K562 (cell line): ENCODE results near the gene ZNF548. TPM values are rescaled to one million over a fixed set of nuclear protein-coding genes. Genes with fewer than 3 reads are reported as not detected.

Experiments
- ATAC-seq: fragments of 200-7000 bp; cut with Tn5 transposase; 3 replicates; pipeline ENCODE4 v1.9.1; 2020; ENCODE audit warnings: moderate library complexity
- BruUV-seq: library from RNA; stranded (reverse); fragments of 400-500 nt; replicated peaks from 2 replicates; lab custom pipeline; 2021; lab: Mats Ljungman, UMichigan
- CTCF ChIA-PET: fragments of 300-600 bp; formaldehyde crosslinking; extraction: SDS; loops from one replicate; lab custom pipeline; 2021; ENCODE audit warnings: low intra/inter-chr PET ratio; lab: Yijun Ruan, JAX
- POLR2A ChIA-PET: fragments of 300-600, 350-650 bp; sonication (Branson Sonifier 250); formaldehyde crosslinking; extraction: SDS; loops from one replicate; lab custom pipeline; 2021; ENCODE audit warnings: antibody characterized with exemption, inconsistent platforms; lab: Yijun Ruan, JAX
- DNase-seq, 4 experiments: peaks; one replicate each; pipeline versions ENCODE4 v3.0.0 to v3.0.0-alpha.2; 2011 to 2018; ENCODE audit warnings: low spot score in 3 of 4, mixed read lengths in 3 of 4; ENCODE audit errors: extremely low read depth in 1 of 4
- FAIRE-seq: peaks from 2 replicates; lab custom pipeline; 2011; peaks lifted over from hg19 to GRCh38; lab: Jason Lieb, UNC
- H2AFZ ChIP-seq: 2 replicates; pipeline ENCODE4 v1.6.0; 2011; ENCODE audit warnings: low read depth, low read length, control low read depth, inconsistent platforms
- H3K27ac ChIP-seq: fragments of 200-600 bp; 3 replicates; pipeline ENCODE4 v1.8.0; 2011; ENCODE audit warnings: low read depth, mild to moderate bottlenecking, control low read depth, inconsistent platforms, low read length, moderate library complexity, mixed read lengths; ENCODE audit errors: extremely low read depth
- H3K27me3 ChIP-seq, 2 experiments: fragments of 300-600 bp in 1 of 2; 2 replicates in 1 of 2; 3 replicates in 1 of 2; pipeline versions ENCODE4 v1.6.0 to v1.8.0; 2011; ENCODE audit warnings: inconsistent platforms in 2 of 2, low read length in 2 of 2, mild to moderate bottlenecking in 1 of 2, mixed read lengths in 1 of 2, moderate library complexity in 1 of 2; ENCODE audit not compliant: control insufficient read depth in 2 of 2, insufficient read depth in 2 of 2
- H3K36me3 ChIP-seq: fragments of 300-600 bp; 3 replicates; pipeline ENCODE4 v1.8.0; 2011; ENCODE audit warnings: mild to moderate bottlenecking, low read length, inconsistent platforms; ENCODE audit not compliant: control insufficient read depth, insufficient read depth
- H3K4me1 ChIP-seq, 2 experiments: fragments of 200-600 bp in 1 of 2; replicated peaks in 1 of 2; 2 replicates in 1 of 2; 3 replicates in 1 of 2; pipeline versions ENCODE4 v1.5.1 to v1.8.0; 2011; ENCODE audit warnings: inconsistent platforms in 2 of 2, low read length in 2 of 2, mild to moderate bottlenecking in 1 of 2, mixed read lengths in 1 of 2, moderate library complexity in 1 of 2; ENCODE audit not compliant: control insufficient read depth in 2 of 2, insufficient read depth in 2 of 2
- H3K4me2 ChIP-seq: 2 replicates; pipeline ENCODE4 v1.6.1; 2011; ENCODE audit warnings: low read length, control low read depth, inconsistent platforms, mixed read lengths; ENCODE audit not compliant: insufficient read depth
- H3K4me3 ChIP-seq: fragments of 200-600 bp; sonication (generic), shearing (Covaris generic); 2 replicates; pipeline ENCODE4 v1.5.1; 2016; ENCODE audit warnings: control low read depth, inconsistent platforms
- H3K79me2 ChIP-seq: fragments of 200-600 bp; 3 replicates; pipeline ENCODE4 v1.8.0; 2011; ENCODE audit warnings: low read length, inconsistent platforms; ENCODE audit not compliant: control insufficient read depth, insufficient read depth
- H3K9ac ChIP-seq, 2 experiments: 2 replicates each; pipeline versions ENCODE4 v1.6.0 to v1.6.1; 2011; ENCODE audit warnings: low read depth in 2 of 2, low read length in 2 of 2, control low read depth in 1 of 2, inconsistent platforms in 1 of 2, mild to moderate bottlenecking in 1 of 2, mixed read lengths in 1 of 2; ENCODE audit not compliant: insufficient read depth in 1 of 2
- H3K9me1 ChIP-seq: one replicate; pipeline ENCODE4 v1.6.0; 2011; ENCODE audit warnings: inconsistent platforms, mild to moderate bottlenecking, low read length, moderate library complexity; ENCODE audit not compliant: control insufficient read depth, insufficient read depth
- H3K9me3 ChIP-seq: replicated peaks from 2 replicates; pipeline ENCODE4 v1.5.1; 2011; ENCODE audit warnings: low read depth, low read length, inconsistent platforms; ENCODE audit not compliant: control insufficient read depth, insufficient read depth
- H4K20me1 ChIP-seq: replicated peaks from 2 replicates; pipeline ENCODE4 v1.6.1; 2011; ENCODE audit warnings: low read length, inconsistent platforms, mixed read lengths; ENCODE audit not compliant: control insufficient read depth, insufficient read depth
- CEBPB ChIP-seq: fragments of 450-650 bp; IDR thresholded peaks from 2 replicates; pipeline ENCODE4 v1.6.1; 2016; ENCODE audit warnings: missing genetic modification characterization, missing compliant biosample characterization
- CEBPG ChIP-seq, 3 experiments: fragments of 200-800 bp in 1 of 3; sonication (Bioruptor generic) in 1 of 3; sonication (generic) in 1 of 3; formaldehyde crosslinking in 1 of 3; IDR thresholded peaks in 2 of 3; conservative IDR thresholded peaks in 1 of 3; 2 replicates each; pipeline versions ENCODE4 v1.6.1 to v1.8.0; 2016 to 2022; ENCODE audit warnings: missing compliant biosample characterization in 2 of 3, missing genetic modification characterization in 2 of 3, mild to moderate bottlenecking in 1 of 3, missing genetic modification reagents in 1 of 3
- KLF1 ChIP-seq: fragments of 450-650 bp; IDR thresholded peaks from 2 replicates; pipeline ENCODE4 v1.6.1; 2016; ENCODE audit warnings: missing genetic modification characterization, missing compliant biosample characterization
- MTA2 ChIP-seq: fragments of 450-650 bp; IDR thresholded peaks from 2 replicates; pipeline ENCODE4 v1.6.1; 2016; ENCODE audit warnings: low read depth
- WGBS: fragments of 100-300 bp; shearing (Covaris generic); methylation state at CpG from one replicate; pipeline ENCODE4 v1.1.6; 2016; ENCODE audit warnings: low coverage, mixed read lengths; ENCODE audit not compliant: insufficient coverage; ENCODE audit errors: missing lambda C conversion rate; 5-methylcytosine and 5-hydroxymethylcytosine counted together
- in situ Hi-C: fragments of 300-500 bp; cut with MboI; formaldehyde crosslinking; loops from 4 replicates; pipeline ENCODE4 v1.15.0; 2018; ENCODE audit warnings: inconsistent platforms, mixed read lengths
- intact Hi-C: fragments of 100-400 bp; cut with micrococcal nuclease; formaldehyde crosslinking; loops from 2 replicates; pipeline ENCODE4 v1.14.2; 2022
- polyA plus RNA-seq, 8 experiments: library from polyadenylated mRNA; depleted of rRNA in 4 of 8; stranded (reverse) in 5 of 8; unstranded in 3 of 8; fragments of >200 nt; fragmentation: Nextera tagmentation in 2 of 8; fragmentation: Illumina TruSeq in 1 of 8; extraction: Ambion mirVana in 2 of 8; extraction: Trizol in 1 of 8; gene quantifications; 2 replicates each; pipeline versions ENCODE4 v1.2.1 to v1.2.3, GENCODE V29; 2011 to 2014; ENCODE audit warnings: inconsistent platforms in 1 of 8, missing spikeins in 1 of 8
- total RNA-seq, 7 experiments: library from RNA; depleted of rRNA in 6 of 7; stranded (reverse); fragments of >200 nt in 6 of 7; fragmentation: Illumina TruSeq in 2 of 7; extraction: Trizol in 2 of 7; gene quantifications; 2 replicates each; pipeline versions ENCODE4 v1.2.1 to v1.2.3, GENCODE V29; 2011 to 2021; ENCODE audit warnings: low replicate concordance in 1 of 7

The ZNF548 gene
- total and polyA plus RNA-seq, 9 of the 15 experiments (the other 6 are each of a cell fraction or from before 2014, with no cell fraction given), result 1.5 to 8.7 (median 4.5) TPM

DNA sequence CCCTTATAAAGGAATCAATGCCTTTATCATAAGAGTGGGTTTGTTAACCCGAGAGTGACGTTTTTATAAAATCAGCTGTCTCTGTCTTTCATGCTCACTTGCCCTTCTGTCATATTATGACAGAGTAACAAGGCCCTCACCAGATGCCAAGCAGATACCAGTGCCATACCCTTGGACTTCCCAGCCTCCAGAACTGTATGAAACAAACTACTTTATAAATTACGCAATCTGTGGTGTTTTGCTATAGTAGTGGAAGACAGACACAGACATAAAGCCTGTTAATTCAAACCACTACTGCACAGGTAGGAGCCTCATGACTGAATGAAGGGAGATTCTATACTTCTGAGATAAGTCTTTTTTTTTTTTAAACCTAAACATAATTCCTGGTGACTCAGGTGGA is 62.7 kb downstream of the ZNF548 start:
- no TSS peak for BruUV-seq
- H3K9me1 ChIP-seq, result no peaks in the 10 kb centered on the region
- H3K79me2 ChIP-seq, result no peaks in the 10 kb centered on the region
- ATAC-seq (no peak), DNase-seq (no peak), FAIRE-seq (no peak)
- H3K27ac ChIP-seq, result no peak overlapping the region
- TF ChIP-seq CEBPG (CRISPR knock-in tag; IDR thresholded peaks at IDR 0.05) (no peak), CEBPG (tag; conservative IDR thresholded peaks at IDR 0.05 in 1 of 2, IDR thresholded peaks at IDR 0.05 in 1 of 2) (peak; percentile 43 to 79; a peak in 3 of 4 replicates), CEBPB (tag) (peak; percentile 61), KLF1 (tag) (no peak), MTA2 (no peak)
- H3K4me1 ChIP-seq, result no peaks in the 10 kb centered on the region
- no peak overlapping the region for H3K4me2 ChIP-seq
- H3K36me3 ChIP-seq, result no peaks in the 10 kb centered on the region
- H2AFZ ChIP-seq, result no peak overlapping the region
- no peaks in the 10 kb centered on the region for H4K20me1 ChIP-seq
- 37% methylated on average over 3 of the region's 3 CpGs for WGBS
- in situ Hi-C loops (no loop called here), intact Hi-C loops (no loop called here)
- H3K4me3 ChIP-seq, result no peak overlapping the region
- no peaks in the 10 kb centered on the region for H3K9me3 ChIP-seq
- CTCF ChIA-PET, result no interaction called here
- no peak overlapping the region for H3K9ac ChIP-seq
- POLR2A ChIA-PET, result no interaction called here
- no peaks in the 10 kb centered on the region for H3K27me3 ChIP-seq

Other genes with a start within 250 kb of the ZNF548 start
Only the 7 nearest of the 23 such genes appear.
- gene ZNF543, start 69.4 kb upstream of the ZNF548 start, total RNA-seq (2014; rRNA removed), result 2.4 and 3.0 TPM in 2 replicates
- gene ZNF543, start 69.4 kb upstream of the ZNF548 start, total RNA-seq (2014; rRNA removed; fragmentation: Illumina TruSeq; extraction: Trizol), result 5.5 and 6.7 TPM in 2 replicates
- gene ZNF543, start 69.4 kb upstream of the ZNF548 start, total RNA-seq (2015; rRNA removed; fragmentation: Illumina TruSeq; extraction: Trizol), result 3.8 and 4.5 TPM in 2 replicates
- gene ZNF543, start 69.4 kb upstream of the ZNF548 start, total RNA-seq (2021), result 3.8 and 4.7 TPM in 2 replicates
- gene ZNF543, start 69.4 kb upstream of the ZNF548 start, polyA plus RNA-seq (2011; rRNA removed), result 1.9 and 2.4 TPM in 2 replicates
- 1.1 and 1.2 TPM in 2 replicates for gene ZNF543, start 69.4 kb upstream of the ZNF548 start, polyA plus RNA-seq (2014; fragmentation: Illumina TruSeq; extraction: Trizol)
- gene ZNF543, start 69.4 kb upstream of the ZNF548 start, polyA plus RNA-seq (2014; fragmentation: Nextera tagmentation; extraction: Ambion mirVana), result under 1 TPM; 0.14 to 0.46 TPM
- gene ZNF543, start 69.4 kb upstream of the ZNF548 start, polyA plus RNA-seq (2014; rRNA removed), result 1.5 and 1.6 TPM in 2 replicates
- gene ZNF304, start 38.6 kb upstream of the ZNF548 start, total RNA-seq (2014; rRNA removed), result 2.3 and 3.6 TPM in 2 replicates
- 4.5 and 5.2 TPM in 2 replicates for gene ZNF304, start 38.6 kb upstream of the ZNF548 start, total RNA-seq (2014; rRNA removed; fragmentation: Illumina TruSeq; extraction: Trizol)
- 3.6 and 4.2 TPM in 2 replicates for gene ZNF304, start 38.6 kb upstream of the ZNF548 start, total RNA-seq (2015; rRNA removed; fragmentation: Illumina TruSeq; extraction: Trizol)
- gene ZNF304, start 38.6 kb upstream of the ZNF548 start, total RNA-seq (2021), result 3.6 and 4.2 TPM in 2 replicates
- gene ZNF304, start 38.6 kb upstream of the ZNF548 start, polyA plus RNA-seq (2011; rRNA removed), result 4.3 and 5.5 TPM in 2 replicates
- gene ZNF304, start 38.6 kb upstream of the ZNF548 start, polyA plus RNA-seq (2014; fragmentation: Illumina TruSeq; extraction: Trizol), result 3.3 and 3.4 TPM in 2 replicates
- gene ZNF304, start 38.6 kb upstream of the ZNF548 start, polyA plus RNA-seq (2014; fragmentation: Nextera tagmentation; extraction: Ambion mirVana), result 1 to 10 TPM in 1 of 2 experiments, under 1 TPM in 1; 0.82 to 1.0 TPM
- gene ZNF304, start 38.6 kb upstream of the ZNF548 start, polyA plus RNA-seq (2014; rRNA removed), result 2.0 and 2.1 TPM in 2 replicates
- gene TRAPPC2B, start 26.3 kb upstream of the ZNF548 start, total RNA-seq (2014; rRNA removed), result 2.8 and 3.4 TPM in 2 replicates
- 4.4 and 5.4 TPM in 2 replicates for gene TRAPPC2B, start 26.3 kb upstream of the ZNF548 start, total RNA-seq (2014; rRNA removed; fragmentation: Illumina TruSeq; extraction: Trizol)
- 3.3 and 3.5 TPM in 2 replicates for gene TRAPPC2B, start 26.3 kb upstream of the ZNF548 start, total RNA-seq (2015; rRNA removed; fragmentation: Illumina TruSeq; extraction: Trizol)
- gene TRAPPC2B, start 26.3 kb upstream of the ZNF548 start, total RNA-seq (2021), result 1.8 and 2.2 TPM in 2 replicates
- 7.0 and 10.5 TPM in 2 replicates for gene TRAPPC2B, start 26.3 kb upstream of the ZNF548 start, polyA plus RNA-seq (2011; rRNA removed)
- 5.0 and 5.2 TPM in 2 replicates for gene TRAPPC2B, start 26.3 kb upstream of the ZNF548 start, polyA plus RNA-seq (2014; fragmentation: Illumina TruSeq; extraction: Trizol)
- gene TRAPPC2B, start 26.3 kb upstream of the ZNF548 start, polyA plus RNA-seq (2014; fragmentation: Nextera tagmentation; extraction: Ambion mirVana), result 10 to 100 TPM; 13.1 to 20.4 TPM
- 4.0 and 4.6 TPM in 2 replicates for gene TRAPPC2B, start 26.3 kb upstream of the ZNF548 start, polyA plus RNA-seq (2014; rRNA removed)
- 0.09 and 0.41 TPM in 2 replicates for gene ZNF547, start 26.3 kb upstream of the ZNF548 start, total RNA-seq (2014; rRNA removed)
- gene ZNF547, start 26.3 kb upstream of the ZNF548 start, total RNA-seq (2014; rRNA removed; fragmentation: Illumina TruSeq; extraction: Trizol), result 0.35 and 0.51 TPM in 2 replicates
- 0.30 and 0.40 TPM in 2 replicates for gene ZNF547, start 26.3 kb upstream of the ZNF548 start, total RNA-seq (2015; rRNA removed; fragmentation: Illumina TruSeq; extraction: Trizol)
- gene ZNF547, start 26.3 kb upstream of the ZNF548 start, total RNA-seq (2021), result 0.16 and 0.51 TPM in 2 replicates
- gene ZNF547, start 26.3 kb upstream of the ZNF548 start, polyA plus RNA-seq (2011; rRNA removed), result 0.96 and 1.0 TPM in 2 replicates
- gene ZNF547, start 26.3 kb upstream of the ZNF548 start, polyA plus RNA-seq (2014; fragmentation: Illumina TruSeq; extraction: Trizol), result 0.19 and 0.37 TPM in 2 replicates
- under 1 TPM; 0.27 to 0.30 TPM for gene ZNF547, start 26.3 kb upstream of the ZNF548 start, polyA plus RNA-seq (2014; fragmentation: Nextera tagmentation; extraction: Ambion mirVana)
- gene ZNF547, start 26.3 kb upstream of the ZNF548 start, polyA plus RNA-seq (2014; rRNA removed), result 0.03 and 0.07 TPM in 2 replicates
- 7.7 and 8.0 TPM in 2 replicates for gene ZNF17, start 21.3 kb downstream of the ZNF548 start, total RNA-seq (2014; rRNA removed)
- gene ZNF17, start 21.3 kb downstream of the ZNF548 start, total RNA-seq (2014; rRNA removed; fragmentation: Illumina TruSeq; extraction: Trizol), result 8.6 and 8.9 TPM in 2 replicates
- gene ZNF17, start 21.3 kb downstream of the ZNF548 start, total RNA-seq (2015; rRNA removed; fragmentation: Illumina TruSeq; extraction: Trizol), result 6.5 and 6.9 TPM in 2 replicates
- 8.3 and 8.6 TPM in 2 replicates for gene ZNF17, start 21.3 kb downstream of the ZNF548 start, total RNA-seq (2021)
- 6.9 and 7.3 TPM in 2 replicates for gene ZNF17, start 21.3 kb downstream of the ZNF548 start, polyA plus RNA-seq (2011; rRNA removed)
- gene ZNF17, start 21.3 kb downstream of the ZNF548 start, polyA plus RNA-seq (2014; fragmentation: Illumina TruSeq; extraction: Trizol), result 5.8 and 6.0 TPM in 2 replicates
- 1 to 10 TPM; 5.3 to 6.1 TPM for gene ZNF17, start 21.3 kb downstream of the ZNF548 start, polyA plus RNA-seq (2014; fragmentation: Nextera tagmentation; extraction: Ambion mirVana)
- gene ZNF17, start 21.3 kb downstream of the ZNF548 start, polyA plus RNA-seq (2014; rRNA removed), result 3.1 and 5.8 TPM in 2 replicates
- gene ZNF749, start 45.5 kb downstream of the ZNF548 start, total RNA-seq (2014; rRNA removed), result 13.7 and 20.1 TPM in 2 replicates
- 14.8 and 15.6 TPM in 2 replicates for gene ZNF749, start 45.5 kb downstream of the ZNF548 start, total RNA-seq (2014; rRNA removed; fragmentation: Illumina TruSeq; extraction: Trizol)
- 13.8 and 15.0 TPM in 2 replicates for gene ZNF749, start 45.5 kb downstream of the ZNF548 start, total RNA-seq (2015; rRNA removed; fragmentation: Illumina TruSeq; extraction: Trizol)
- 16.3 and 19.2 TPM in 2 replicates for gene ZNF749, start 45.5 kb downstream of the ZNF548 start, total RNA-seq (2021)
- gene ZNF749, start 45.5 kb downstream of the ZNF548 start, polyA plus RNA-seq (2011; rRNA removed), result 28.8 and 33.2 TPM in 2 replicates
- gene ZNF749, start 45.5 kb downstream of the ZNF548 start, polyA plus RNA-seq (2014; fragmentation: Illumina TruSeq; extraction: Trizol), result 13.7 and 17.5 TPM in 2 replicates
- 1 to 10 TPM; 5.3 to 7.8 TPM for gene ZNF749, start 45.5 kb downstream of the ZNF548 start, polyA plus RNA-seq (2014; fragmentation: Nextera tagmentation; extraction: Ambion mirVana)
- 19.4 and 24.2 TPM in 2 replicates for gene ZNF749, start 45.5 kb downstream of the ZNF548 start, polyA plus RNA-seq (2014; rRNA removed)
- gene VN1R1, start 67.3 kb downstream of the ZNF548 start, total RNA-seq (2014; rRNA removed), result 0.14 TPM in 1 of 2 replicates, not detected in the other
- 0.07 TPM in 1 of 2 replicates, not detected in the other for gene VN1R1, start 67.3 kb downstream of the ZNF548 start, total RNA-seq (2014; rRNA removed; fragmentation: Illumina TruSeq; extraction: Trizol)
- not detected in 2 replicates for gene VN1R1, start 67.3 kb downstream of the ZNF548 start, total RNA-seq (2015; rRNA removed; fragmentation: Illumina TruSeq; extraction: Trizol)
- not detected in 2 replicates for gene VN1R1, start 67.3 kb downstream of the ZNF548 start, total RNA-seq (2021)
- 0.10 and 0.11 TPM in 2 replicates for gene VN1R1, start 67.3 kb downstream of the ZNF548 start, polyA plus RNA-seq (2011; rRNA removed)
- not detected in 2 replicates for gene VN1R1, start 67.3 kb downstream of the ZNF548 start, polyA plus RNA-seq (2014; fragmentation: Illumina TruSeq; extraction: Trizol)
- gene VN1R1, start 67.3 kb downstream of the ZNF548 start, polyA plus RNA-seq (2014; fragmentation: Nextera tagmentation; extraction: Ambion mirVana), result under 1 TPM; 0.08 to 0.10 TPM
- gene VN1R1, start 67.3 kb downstream of the ZNF548 start, polyA plus RNA-seq (2014; rRNA removed), result 0.04 TPM in 1 of 2 replicates, not detected in the other